HG02759 (cell line): ENCODE measurements around the gene UQCC2.
A peak's percentile ranks its signal among the peaks of the same experiment; 100 is the strongest.

Source experiments
- ATAC-seq: cut with Tn5 transposase; IDR thresholded peaks from one replicate; pipeline ENCODE4 v1.9.1; 2021; ENCODE audit warnings: mild to moderate bottlenecking, moderate library complexity; ENCODE audit not compliant: unreplicated experiment

UQCC2 gene

GRCh38 chr6:33708516-33709204, 2.8 kb downstream of the UQCC2 start:
- no peak for ATAC-seq

DNA sequence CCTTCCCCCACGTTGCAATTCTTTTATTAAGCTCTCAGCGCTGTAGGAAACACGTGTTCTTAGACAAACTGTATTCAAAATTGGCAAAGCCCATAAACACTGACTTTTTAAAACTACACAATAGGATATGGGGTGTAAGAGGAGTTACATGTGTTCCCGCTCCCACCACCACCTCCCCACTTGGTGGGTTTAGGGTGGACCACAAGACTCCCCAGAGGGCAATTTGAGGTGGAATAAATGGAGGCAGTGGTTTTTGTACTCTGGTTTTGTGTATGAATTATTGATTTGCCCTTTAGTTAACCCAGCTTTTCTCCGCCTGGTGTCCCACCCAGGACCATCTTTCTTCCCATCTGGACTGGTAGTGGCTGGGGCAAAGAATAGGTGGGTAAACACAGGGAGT, 3.7 kb downstream of the UQCC2 start:
- no peak for ATAC-seq

- no peak for ATAC-seq
These were observed 5.4 kb downstream of the UQCC2 start for GRCh38 chr6:33705955-33706725.

- ATAC-seq = no peak
These were observed 6.1 kb downstream of the UQCC2 start for GRCh38 chr6:33705268-33705885.

GRCh38 chr6:33704215-33705066, 7.1 kb downstream of the UQCC2 start:
- no peak for ATAC-seq

DNA sequence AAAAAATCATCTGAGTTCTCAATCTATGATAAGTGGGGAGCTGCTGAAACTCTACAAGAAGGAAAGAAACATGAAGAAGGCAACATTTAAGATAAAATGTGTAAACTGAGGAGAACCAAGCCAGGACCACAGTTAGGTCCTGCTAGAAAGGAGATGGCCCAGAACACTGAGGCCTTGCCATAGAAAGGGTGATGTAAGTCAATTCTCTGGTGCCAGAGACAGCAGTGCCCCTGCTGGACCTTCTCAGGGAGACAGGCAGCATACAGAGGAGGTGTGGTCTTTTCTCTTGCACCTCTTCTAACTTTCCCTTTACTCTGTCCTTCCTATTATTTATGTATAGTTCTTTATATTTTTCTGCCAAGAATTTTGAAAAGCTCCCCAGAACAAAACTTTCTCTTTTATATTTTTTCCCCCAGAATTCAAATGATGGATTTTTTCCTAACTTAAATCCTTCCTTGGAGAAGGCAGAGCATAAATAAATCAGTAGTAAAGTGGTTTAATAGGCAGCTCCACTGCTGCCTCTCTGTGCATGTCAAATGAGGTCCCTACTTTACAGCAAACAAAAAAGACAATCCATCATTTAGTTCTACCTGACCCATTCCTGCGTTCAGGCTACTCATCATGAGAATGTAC, 9.0 kb downstream of the UQCC2 start:
- ATAC-seq = no peak

DNA sequence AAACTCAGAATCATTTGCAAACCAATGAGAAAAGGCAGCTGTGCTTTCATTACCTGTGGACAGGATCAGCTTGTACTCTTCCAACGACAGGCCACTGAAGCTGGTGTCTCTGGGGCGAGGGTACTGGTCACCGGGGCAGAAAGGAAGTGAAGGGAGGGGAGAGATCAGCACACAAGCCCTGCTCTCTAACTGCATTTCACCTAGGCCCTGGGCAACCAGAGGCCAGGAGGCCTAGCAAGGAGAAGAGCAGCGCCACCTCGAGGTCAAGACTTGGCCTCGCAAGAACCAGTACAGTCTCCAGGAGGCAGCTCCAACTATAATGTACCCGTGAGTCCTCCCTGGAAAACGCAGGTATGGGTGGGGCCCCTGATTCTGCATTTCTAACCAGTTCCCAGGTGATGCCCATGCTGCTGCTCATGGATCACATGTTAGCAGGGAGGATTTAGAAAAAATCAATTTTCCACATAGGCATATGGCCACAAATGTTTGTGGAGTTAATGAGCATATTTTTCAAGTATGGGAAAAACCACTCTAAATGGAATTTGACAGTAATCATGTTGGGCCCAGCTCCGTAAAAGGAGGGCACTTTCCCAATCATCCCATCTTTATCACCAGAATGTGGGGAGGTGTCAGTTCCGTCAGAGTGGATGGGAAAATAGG, 11.0 kb downstream of the UQCC2 start:
- ATAC-seq = peak; percentile 65

- ATAC-seq = no peak
These were observed 11.8 kb downstream of the UQCC2 start for GRCh38 chr6:33699739-33700138.

DNA sequence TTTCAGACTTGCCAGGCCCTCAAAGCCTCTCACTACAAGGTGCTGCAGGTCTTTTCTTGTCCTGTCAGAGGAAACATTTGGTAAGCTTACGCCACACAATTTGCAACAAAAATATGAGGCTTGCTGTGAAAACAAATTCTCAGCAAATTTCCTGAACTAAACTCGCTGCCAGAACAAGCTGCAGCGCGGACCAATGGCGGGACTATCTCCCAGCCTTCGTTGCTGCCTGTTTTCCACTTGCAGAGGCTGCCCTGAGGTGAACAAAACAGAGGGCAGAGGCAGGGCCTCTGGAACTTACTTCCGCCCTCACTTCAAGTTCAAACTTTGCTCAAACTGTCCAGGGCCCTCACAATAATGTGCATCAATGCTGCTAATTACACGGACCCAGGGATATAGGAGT, 12.4 kb downstream of the UQCC2 start:
- no peak for ATAC-seq

- ATAC-seq = no peak
These were observed 13.0 kb downstream of the UQCC2 start for GRCh38 chr6:33698494-33698893.

- ATAC-seq = no peak
These were observed 13.7 kb downstream of the UQCC2 start for GRCh38 chr6:33697845-33698244.

DNA sequence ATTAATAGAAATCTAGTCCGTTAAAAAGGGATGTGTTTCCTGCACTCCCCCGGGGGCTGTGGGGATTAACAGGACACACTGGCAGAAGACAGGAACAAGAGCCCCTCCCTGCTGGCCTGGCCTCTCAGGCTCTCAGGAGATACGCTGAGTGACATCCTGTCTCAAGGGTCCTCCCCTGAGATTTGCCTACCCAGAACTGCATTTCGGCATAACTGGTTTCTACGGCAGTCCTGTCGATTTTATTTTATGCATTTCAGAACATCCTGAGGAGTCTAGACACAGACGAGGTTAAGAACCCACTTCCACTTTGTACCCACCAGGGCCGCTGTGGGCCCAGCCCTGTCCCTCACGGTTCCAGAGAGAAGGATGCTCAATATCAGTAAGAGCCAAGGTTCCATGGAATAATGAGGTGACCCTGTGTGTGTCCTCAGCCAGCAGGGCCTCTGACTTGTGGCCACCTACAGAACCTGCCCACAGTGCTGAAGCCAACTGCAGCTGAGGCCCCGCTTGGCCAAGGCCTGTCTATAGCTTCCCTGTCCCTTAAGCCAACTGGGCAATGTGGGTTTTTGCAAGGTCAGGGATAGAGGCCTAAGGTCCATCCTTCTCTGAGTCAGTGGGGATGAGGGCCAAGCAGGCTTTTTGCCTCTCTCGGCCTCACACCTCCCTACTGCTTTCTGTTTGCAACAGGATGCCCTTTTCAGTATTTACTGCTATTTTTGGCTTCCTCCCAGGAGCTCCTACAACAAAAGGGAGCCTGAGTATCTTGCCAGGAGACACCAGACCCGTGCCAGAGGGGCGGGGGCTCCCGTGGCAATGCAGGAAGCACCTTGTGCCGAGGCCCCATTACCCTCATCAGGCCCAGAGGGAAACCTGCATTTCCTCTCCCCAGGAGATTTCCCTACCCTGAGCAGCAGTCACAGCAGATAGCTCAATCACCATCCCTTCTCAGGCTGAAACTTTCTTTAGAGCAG, 14.7 kb downstream of the UQCC2 start:
- ATAC-seq = no peak

DNA sequence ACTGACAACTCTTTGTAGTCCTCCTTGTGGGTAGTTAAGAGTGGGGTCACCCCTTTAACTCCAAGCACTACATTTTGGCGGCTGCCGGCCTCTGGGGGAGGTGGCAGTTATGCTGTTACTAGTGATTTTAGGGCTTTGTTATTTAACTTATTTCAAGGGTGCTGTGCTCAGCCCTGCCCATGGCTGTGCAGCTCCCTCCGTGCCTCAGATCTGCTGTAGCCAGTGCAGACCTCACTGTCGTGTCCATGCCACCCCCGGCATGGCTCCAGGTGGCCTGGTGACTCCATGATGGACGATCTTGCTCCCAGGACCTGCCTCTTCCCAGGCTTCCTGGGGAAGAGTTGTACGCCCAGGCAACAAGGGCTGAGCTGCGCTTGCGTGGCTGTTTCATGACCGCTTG, 15.4 kb downstream of the UQCC2 start:
- ATAC-seq = no peak

GRCh38 chr6:33695451-33695887, 16.0 kb downstream of the UQCC2 start:
- ATAC-seq = no peak

DNA sequence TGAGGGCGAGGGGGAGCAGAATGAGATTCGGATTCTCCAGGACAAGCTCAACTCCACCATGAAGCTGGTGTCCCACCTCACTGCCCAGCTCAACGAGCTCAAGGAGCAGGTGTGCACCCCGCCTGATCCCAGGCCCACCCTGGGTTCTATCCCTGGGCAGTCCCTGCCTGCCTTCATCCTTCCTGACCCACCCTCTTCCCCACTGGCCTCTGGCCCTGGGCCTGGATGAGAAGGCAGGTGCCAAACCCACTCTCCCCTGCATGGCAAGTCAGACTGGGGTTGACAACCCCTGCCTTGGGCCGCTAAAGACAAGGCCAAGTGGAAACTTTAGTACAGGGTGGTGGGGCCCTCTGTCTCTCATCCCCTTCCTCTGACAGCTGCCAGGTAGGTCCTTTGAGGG, 16.5 kb downstream of the UQCC2 start:
- no peak for ATAC-seq

- no peak for ATAC-seq
These were observed 17.0 kb downstream of the UQCC2 start for GRCh38 chr6:33694401-33694931.

GRCh38 chr6:33693186-33694105, 18.1 kb downstream of the UQCC2 start:
- no peak for ATAC-seq

GRCh38 chr6:33692760-33693158, 18.7 kb downstream of the UQCC2 start:
- no peak for ATAC-seq
